ENCODE results near the gene FAM111B. TPM values are rescaled to one million over a fixed set of nuclear protein-coding genes. Genes with fewer than 3 reads are reported as not detected.

The FAM111B gene
- total and polyA plus RNA-seq, 4 donors: 3.3 to 10.5 (median 7.6) TPM

DNA sequence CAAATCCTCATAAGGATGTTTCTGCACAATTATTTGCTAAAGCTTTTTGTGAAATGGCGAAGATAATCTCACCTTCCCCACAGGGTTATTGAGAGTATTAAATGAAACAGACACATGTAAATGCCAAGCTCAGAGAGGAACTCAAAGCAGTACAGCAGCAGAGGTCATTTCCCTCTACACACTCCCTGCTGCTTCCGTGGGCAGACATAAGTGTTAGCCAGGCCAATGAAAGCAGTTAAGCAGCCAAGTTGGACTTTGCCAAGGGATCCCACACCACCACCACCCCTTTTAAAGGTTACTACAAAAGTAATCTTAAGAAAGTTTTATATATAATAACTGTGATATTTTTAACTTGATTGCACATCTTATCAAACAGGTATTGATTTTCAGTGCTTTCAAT is 31.6 kb downstream of the FAM111B start:
- H3K4me3 ChIP-seq (ENCODE audit: low read depth, low read length): no peak overlapping the region
- no CpG with 5 or more reads among the region's 2 CpGs for WGBS (ENCODE audit: insufficient coverage)
- no peaks in the 10 kb centered on the region for H3K27me3 ChIP-seq (ENCODE audit: control insufficient read depth, insufficient read depth, low read length)
- no peak overlapping the region for H3K27ac ChIP-seq (ENCODE audit: low read depth, low read length)
- peaks cover 9% of the 10 kb centered on the region for H3K4me1 ChIP-seq (ENCODE audit: control insufficient read depth, insufficient read depth, low read length)
- H3K36me3 ChIP-seq (ENCODE audit: control insufficient read depth, insufficient read depth, low read length): peaks cover 2% of the 10 kb centered on the region
- peak in 1 of 6 donors; percentile 14 for DNase-seq (ENCODE audit: low read depth in 4 of 6, low spot score in 6 of 6)
- H3K9me3 ChIP-seq (ENCODE audit: control insufficient read depth, insufficient read depth, low read length): no peaks in the 10 kb centered on the region

DNA sequence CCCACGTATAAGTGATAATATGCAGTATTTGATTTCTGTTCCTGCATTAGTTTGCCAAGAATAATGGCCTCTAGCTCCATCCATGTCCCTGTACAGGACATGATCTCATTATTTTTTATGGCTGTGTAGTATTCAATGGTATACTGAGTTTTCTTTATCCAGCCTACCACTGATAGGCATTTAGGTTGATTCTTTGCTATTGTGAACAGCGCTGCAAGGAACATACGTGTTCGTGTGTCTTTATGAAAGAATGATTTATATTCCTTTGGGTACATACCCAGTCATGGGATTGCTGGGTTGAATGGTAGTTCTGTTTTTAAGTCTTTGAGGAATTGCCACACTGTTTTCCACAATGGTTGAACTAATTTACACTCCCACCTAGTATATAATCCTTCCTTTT is 34.2 kb downstream of the FAM111B start:
- Histone ChIP-seq H3K4me1 (ENCODE audit: control insufficient read depth, insufficient read depth, low read length) (peaks cover 11% of the 10 kb centered on the region), H3K4me3 (ENCODE audit: low read depth, low read length) (no peak overlapping the region), H3K9me3 (ENCODE audit: control insufficient read depth, insufficient read depth, low read length) (no peaks in the 10 kb centered on the region), H3K27me3 (ENCODE audit: control insufficient read depth, insufficient read depth, low read length) (no peaks in the 10 kb centered on the region), H3K36me3 (ENCODE audit: control insufficient read depth, insufficient read depth, low read length) (peaks cover 2% of the 10 kb centered on the region), H3K27ac (ENCODE audit: low read depth, low read length) (no peak overlapping the region)
- no CpG with 5 or more reads among the region's 4 CpGs for WGBS (ENCODE audit: insufficient coverage)
- no peak for DNase-seq (ENCODE audit: low read depth in 4 of 6, low spot score in 6 of 6)

DNA sequence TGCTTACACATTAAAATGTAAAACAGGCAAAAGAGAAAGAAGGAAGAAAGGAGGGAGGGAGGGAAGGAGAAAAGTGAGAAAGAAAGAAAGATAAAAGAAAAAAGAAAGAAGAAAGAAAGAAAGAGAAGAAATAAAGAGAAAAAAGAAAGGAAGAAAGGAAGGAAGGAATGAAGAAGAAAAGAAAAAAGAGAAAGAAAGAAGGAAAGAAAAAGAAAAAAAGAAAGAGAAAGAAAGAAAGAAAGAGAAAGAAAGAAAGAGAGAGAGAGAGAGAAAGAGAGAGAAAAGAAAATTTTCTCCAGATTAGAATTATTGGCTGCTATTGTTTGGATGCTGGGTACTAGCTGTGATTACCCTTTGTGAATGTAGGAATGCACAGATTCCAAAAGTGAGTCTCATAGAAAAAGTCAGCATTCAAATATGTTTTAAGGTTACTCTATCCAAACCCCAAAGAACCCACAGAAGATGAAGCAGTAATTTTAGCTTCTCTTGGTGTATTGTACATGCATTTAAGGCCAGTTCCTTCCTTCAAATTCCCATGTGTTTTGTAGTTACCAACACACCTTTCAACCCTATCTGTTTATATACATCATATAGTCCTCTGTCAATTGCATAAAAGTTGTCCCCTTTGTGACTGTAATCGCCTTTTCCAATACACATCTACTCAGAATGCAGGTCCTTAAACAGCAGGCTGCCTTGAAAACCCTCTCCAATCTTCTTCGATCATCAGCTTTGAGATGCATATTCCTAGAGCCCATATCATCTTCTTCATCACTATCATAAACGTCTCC is 34.8 kb downstream of the FAM111B start:
- 23% methylated on average over 2 of the region's 3 CpGs for WGBS (ENCODE audit: insufficient coverage)
- no peak for DNase-seq (ENCODE audit: low read depth in 4 of 6, low spot score in 6 of 6)
- H3K4me3 ChIP-seq (ENCODE audit: low read depth, low read length): peak overlapping the region; percentile 86
- H3K4me1 ChIP-seq (ENCODE audit: control insufficient read depth, insufficient read depth, low read length): peaks cover 11% of the 10 kb centered on the region
- H3K36me3 ChIP-seq (ENCODE audit: control insufficient read depth, insufficient read depth, low read length): peaks cover 2% of the 10 kb centered on the region
- no peaks in the 10 kb centered on the region for H3K9me3 ChIP-seq (ENCODE audit: control insufficient read depth, insufficient read depth, low read length)
- H3K27ac ChIP-seq (ENCODE audit: low read depth, low read length): peak overlapping the region; percentile 99
- no peaks in the 10 kb centered on the region for H3K27me3 ChIP-seq (ENCODE audit: control insufficient read depth, insufficient read depth, low read length)

DNA sequence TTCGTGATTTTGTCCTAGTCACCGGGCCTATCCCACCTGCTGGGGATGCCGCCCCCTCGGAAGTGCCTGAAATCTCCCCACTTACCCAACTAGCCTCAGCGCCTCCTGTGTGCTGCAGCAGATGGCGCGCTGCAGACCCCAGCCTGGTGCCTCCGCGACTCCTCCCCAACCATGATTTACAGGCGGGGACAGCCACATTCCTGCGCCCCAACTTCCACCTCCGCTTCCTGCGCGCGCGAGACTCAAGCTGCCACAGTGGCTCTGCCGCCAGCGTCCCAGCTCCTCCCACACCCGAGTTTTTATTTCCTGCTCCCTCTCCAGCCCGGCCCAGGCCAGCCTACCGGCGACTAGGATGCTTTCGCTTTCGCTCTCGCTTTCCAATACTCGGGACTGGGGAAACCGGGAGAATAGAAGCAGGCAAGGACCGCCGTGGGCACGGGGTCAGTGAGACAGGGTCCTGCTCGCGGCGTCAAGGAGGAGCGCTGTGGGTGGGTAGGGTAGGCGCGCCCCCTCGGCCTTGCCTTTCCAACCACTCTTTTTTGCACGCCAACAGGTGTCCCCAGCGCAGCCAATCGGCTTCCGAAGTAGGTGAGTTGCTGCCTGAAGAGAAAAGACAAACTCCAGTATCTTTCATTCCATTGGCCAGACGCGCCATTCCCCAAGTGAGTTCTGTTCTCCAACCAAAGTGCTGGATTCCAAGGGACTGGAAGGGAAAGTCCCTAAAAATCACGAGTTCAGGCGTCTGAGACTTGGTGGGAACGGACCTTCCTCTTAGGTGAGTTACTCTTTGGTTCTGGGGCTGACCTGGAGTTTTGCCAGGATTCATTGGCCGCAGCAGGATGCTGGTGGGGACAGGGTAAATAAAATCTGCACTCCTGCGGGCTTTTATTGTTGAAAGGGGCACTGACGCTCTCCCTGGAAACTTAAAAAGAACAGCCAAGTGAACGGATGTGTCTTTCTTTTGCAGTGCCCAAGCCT is 35.8 kb downstream of the FAM111B start, which contains the start of gene FAM111A:
Gene FAM111A, plus strand, starts transcription at position 327 of the 978 bp plus-strand sequence. CDS start 6,017 bp downstream, outside the sequence.
- under 1% methylated on average over 43 of the region's 50 CpGs for WGBS (ENCODE audit: insufficient coverage)
- peak; percentile 54 to 90 (median 68) for DNase-seq (ENCODE audit: low read depth in 4 of 6, low spot score in 6 of 6)
- H3K9me3 ChIP-seq (ENCODE audit: control insufficient read depth, insufficient read depth, low read length): no peaks in the 10 kb centered on the region

DNA sequence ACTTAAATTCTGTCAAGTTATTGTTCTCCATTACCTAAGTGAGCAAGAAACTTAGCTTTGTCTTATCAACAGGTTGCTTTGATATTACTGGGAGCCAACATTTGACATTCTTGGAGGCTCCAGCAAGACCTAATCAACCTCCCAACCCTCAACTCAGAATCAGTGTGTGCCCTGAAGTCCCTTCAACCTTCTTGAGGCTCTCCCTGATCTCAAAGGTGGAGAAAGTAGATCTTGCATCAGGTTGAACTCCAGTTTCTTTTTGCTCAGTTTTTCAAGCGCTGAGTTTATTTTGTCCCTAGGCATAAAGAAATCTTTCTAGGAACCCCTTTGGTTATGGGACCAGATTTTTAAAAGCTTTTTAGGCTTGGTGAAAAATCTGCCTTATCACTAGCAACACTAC is 37.1 kb downstream of the FAM111B start:
- no CpG with 5 or more reads among the region's 1 CpG for WGBS (ENCODE audit: insufficient coverage)
- peak overlapping the region; percentile 40 for H3K4me3 ChIP-seq (ENCODE audit: low read depth, low read length)
- H3K27ac ChIP-seq (ENCODE audit: low read depth, low read length): peak overlapping the region; percentile 99

More for the DNA sequence above, 35.8 kb downstream of the FAM111B start, which contains the start of gene FAM111A:
- Histone ChIP-seq H3K36me3 (ENCODE audit: control insufficient read depth, insufficient read depth, low read length) (peaks cover 2% of the 10 kb centered on the region), H3K27me3 (ENCODE audit: control insufficient read depth, insufficient read depth, low read length) (no peaks in the 10 kb centered on the region), H3K4me3 (ENCODE audit: low read depth, low read length) (peak within 1 kb of the TSS; percentile 86), H3K27ac (ENCODE audit: low read depth, low read length) (peak within 1 kb of the TSS; percentile 99), H3K4me1 (ENCODE audit: control insufficient read depth, insufficient read depth, low read length) (peaks cover 11% of the 10 kb centered on the region)

DNA sequence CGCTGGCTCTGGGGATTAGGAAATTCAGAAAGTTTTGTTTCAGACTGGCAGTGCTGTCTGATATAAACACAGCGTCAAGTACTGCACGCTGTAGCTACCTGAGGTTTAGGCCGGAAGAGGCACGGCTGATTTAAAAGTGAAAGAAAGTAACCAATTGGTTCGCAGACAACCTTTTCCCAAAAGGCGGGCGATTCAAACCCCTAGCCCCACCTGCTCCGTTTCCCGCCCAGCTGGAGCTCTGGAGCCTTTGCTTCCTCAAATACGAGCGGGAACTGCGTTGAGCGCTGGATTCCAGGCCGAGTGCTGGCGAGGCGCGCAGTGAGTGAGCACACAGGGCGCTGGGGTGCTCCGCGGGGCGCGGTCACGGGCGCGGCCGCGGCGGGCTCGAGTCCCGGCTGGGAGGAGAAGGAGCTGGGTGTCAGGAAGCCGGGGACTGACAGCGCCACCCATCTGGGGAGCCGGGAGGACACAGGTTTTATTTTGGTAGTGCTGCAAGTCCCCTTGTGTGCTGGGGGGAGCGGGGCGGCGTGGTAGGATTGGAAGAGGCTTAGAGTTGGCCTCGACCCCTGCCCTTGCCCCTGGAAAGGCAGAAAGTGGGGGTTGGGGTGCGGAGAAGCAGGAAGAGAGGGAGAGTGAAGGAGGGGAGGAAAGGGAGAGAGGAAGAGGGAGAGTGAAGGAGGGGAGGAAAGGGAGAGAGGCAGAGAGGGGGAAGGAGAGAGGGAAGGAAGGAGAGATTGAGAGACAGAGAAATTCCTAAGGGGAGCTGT is 37.7 kb downstream of the FAM111B start:
- WGBS (ENCODE audit: insufficient coverage): 4% methylated on average over 39 of the region's 39 CpGs
- peak in 3 of 6 donors; percentile 29 to 90 (median 85) for DNase-seq (ENCODE audit: low read depth in 4 of 6, low spot score in 6 of 6)
- H3K4me3 ChIP-seq (ENCODE audit: low read depth, low read length): peak overlapping the region; percentile 40
- peaks cover 11% of the 10 kb centered on the region for H3K4me1 ChIP-seq (ENCODE audit: control insufficient read depth, insufficient read depth, low read length)
- peaks cover 2% of the 10 kb centered on the region for H3K36me3 ChIP-seq (ENCODE audit: control insufficient read depth, insufficient read depth, low read length)
- H3K27ac ChIP-seq (ENCODE audit: low read depth, low read length): peak overlapping the region; percentile 99
- H3K9me3 ChIP-seq (ENCODE audit: control insufficient read depth, insufficient read depth, low read length): no peaks in the 10 kb centered on the region
- H3K27me3 ChIP-seq (ENCODE audit: control insufficient read depth, insufficient read depth, low read length): no peaks in the 10 kb centered on the region

More for the DNA sequence above, 37.1 kb downstream of the FAM111B start:
- Histone ChIP-seq H3K36me3 (ENCODE audit: control insufficient read depth, insufficient read depth, low read length) (peaks cover 2% of the 10 kb centered on the region), H3K4me1 (ENCODE audit: control insufficient read depth, insufficient read depth, low read length) (peaks cover 11% of the 10 kb centered on the region), H3K27me3 (ENCODE audit: control insufficient read depth, insufficient read depth, low read length) (no peaks in the 10 kb centered on the region), H3K9me3 (ENCODE audit: control insufficient read depth, insufficient read depth, low read length) (no peaks in the 10 kb centered on the region)
- DNase-seq (ENCODE audit: low read depth in 4 of 6, low spot score in 6 of 6): no peak

DNA sequence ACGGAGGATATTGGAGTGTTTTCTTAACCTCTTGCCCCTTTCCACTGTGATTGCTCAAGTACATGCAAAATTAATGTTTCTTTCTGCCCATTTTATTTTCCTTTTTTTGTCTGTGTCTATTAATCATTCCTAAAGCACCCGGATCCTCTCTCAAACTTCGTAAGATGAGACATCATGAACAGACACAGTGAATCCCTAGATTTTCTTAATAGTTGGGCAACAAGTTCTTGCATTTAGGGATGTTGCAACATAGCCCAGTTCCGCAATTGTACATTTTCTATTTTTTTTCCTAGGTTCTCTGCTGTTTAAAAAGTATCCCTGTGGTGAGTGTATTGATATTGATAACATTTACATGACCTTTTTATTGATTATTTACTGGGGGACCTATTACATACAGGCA is 38.5 kb downstream of the FAM111B start:
- peaks cover 11% of the 10 kb centered on the region for H3K4me1 ChIP-seq (ENCODE audit: control insufficient read depth, insufficient read depth, low read length)
- no peaks in the 10 kb centered on the region for H3K27me3 ChIP-seq (ENCODE audit: control insufficient read depth, insufficient read depth, low read length)
- DNase-seq (ENCODE audit: low read depth in 4 of 6, low spot score in 6 of 6): no peak
- WGBS (ENCODE audit: insufficient coverage): no CpG with 5 or more reads among the region's 4 CpGs
- peak overlapping the region; percentile 40 for H3K4me3 ChIP-seq (ENCODE audit: low read depth, low read length)
- no peaks in the 10 kb centered on the region for H3K9me3 ChIP-seq (ENCODE audit: control insufficient read depth, insufficient read depth, low read length)
- H3K27ac ChIP-seq (ENCODE audit: low read depth, low read length): no peak overlapping the region
- peaks cover 2% of the 10 kb centered on the region for H3K36me3 ChIP-seq (ENCODE audit: control insufficient read depth, insufficient read depth, low read length)

DNA sequence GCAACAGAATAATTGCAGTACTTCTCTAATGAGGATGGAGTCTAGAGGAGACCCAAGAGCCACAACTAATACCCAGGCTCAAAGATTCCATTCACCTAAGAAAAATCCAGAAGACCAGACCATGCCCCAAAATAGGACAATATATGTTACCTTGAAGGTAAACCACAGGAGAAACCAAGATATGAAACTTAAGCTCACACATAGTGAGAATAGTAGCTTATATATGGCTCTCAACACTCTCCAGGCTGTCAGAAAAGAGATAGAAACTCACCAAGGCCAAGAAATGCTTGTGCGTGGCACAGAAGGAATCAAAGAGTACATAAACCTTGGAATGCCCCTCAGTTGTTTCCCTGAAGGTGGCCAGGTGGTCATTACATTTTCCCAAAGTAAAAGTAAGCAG is 44.7 kb downstream of the FAM111B start:
- no peak overlapping the region for H3K4me3 ChIP-seq (ENCODE audit: low read depth, low read length)
- no peaks in the 10 kb centered on the region for H3K4me1 ChIP-seq (ENCODE audit: control insufficient read depth, insufficient read depth, low read length)
- 100% methylated on average over 1 of the region's 1 CpG for WGBS (ENCODE audit: insufficient coverage)
- no peak for DNase-seq (ENCODE audit: low read depth in 4 of 6, low spot score in 6 of 6)
- H3K27ac ChIP-seq (ENCODE audit: low read depth, low read length): no peak overlapping the region
- no peaks in the 10 kb centered on the region for H3K27me3 ChIP-seq (ENCODE audit: control insufficient read depth, insufficient read depth, low read length)
- no peaks in the 10 kb centered on the region for H3K9me3 ChIP-seq (ENCODE audit: control insufficient read depth, insufficient read depth, low read length)
- no peaks in the 10 kb centered on the region for H3K36me3 ChIP-seq (ENCODE audit: control insufficient read depth, insufficient read depth, low read length)
